Parathyroid adenoma (tissue), 2 donors: Measurements from ENCODE around the gene KANK2.
"Not testable (repeated sequence)": the region's sequence is repeated elsewhere in the genome, so short reads cannot be mapped to it uniquely, and the experiment has no call there.

Experiments
- H2AFZ ChIP-seq: fragments of 300-600 bp; sonication (generic); one replicate; pipeline ENCODE4 v1.7.0; 2017; ENCODE audit warnings: antibody characterized with exemption, mild to moderate bottlenecking
- H3K27ac ChIP-seq: fragments of 300-600 bp; sonication (generic); one replicate; pipeline ENCODE4 v1.7.0; 2017
- H3K27me3 ChIP-seq: fragments of 300-600 bp; sonication (generic); one replicate; pipeline ENCODE4 v1.7.0; 2017; ENCODE audit warnings: low read length; ENCODE audit not compliant: control insufficient read depth, insufficient read depth
- H3K36me3 ChIP-seq: fragments of 300-600 bp; sonication (generic); one replicate; pipeline ENCODE4 v1.7.0; 2017; ENCODE audit warnings: low read length; ENCODE audit not compliant: control insufficient read depth, insufficient read depth
- H3K4me1 ChIP-seq: fragments of 300-600 bp; sonication (generic); one replicate; pipeline ENCODE4 v1.7.0; 2017; ENCODE audit warnings: control low read depth
- H3K4me2 ChIP-seq: fragments of 300-600 bp; sonication (generic); one replicate; pipeline ENCODE4 v1.7.0; 2017; ENCODE audit warnings: low read length
- H3K4me3 ChIP-seq: fragments of 300-600 bp; sonication (generic); one replicate; pipeline ENCODE4 v1.7.0; 2017; ENCODE audit warnings: low read depth, low read length
- H3K79me2 ChIP-seq: fragments of 300-600 bp; sonication (generic); one replicate; pipeline ENCODE4 v1.7.0; 2017; ENCODE audit warnings: control low read depth
- H3K9ac ChIP-seq: fragments of 300-600 bp; sonication (generic); one replicate; pipeline ENCODE4 v1.7.0; 2017; ENCODE audit warnings: mild to moderate bottlenecking
- H3K9me3 ChIP-seq: fragments of 300-600 bp; sonication (generic); one replicate; pipeline ENCODE4 v1.7.0; 2017; ENCODE audit warnings: low read length; ENCODE audit not compliant: control insufficient read depth
- TF ChIP-seq, protein P1 (sequence below): fragments of 300-600 bp; sonication (generic); IDR thresholded peaks from one replicate; pipeline ENCODE4 v1.7.0; 2017; ENCODE audit warnings: antibody characterized with exemption, mild to moderate bottlenecking
- donor health status: primary hyperparathyroidism.

KANK2 gene

DNA sequence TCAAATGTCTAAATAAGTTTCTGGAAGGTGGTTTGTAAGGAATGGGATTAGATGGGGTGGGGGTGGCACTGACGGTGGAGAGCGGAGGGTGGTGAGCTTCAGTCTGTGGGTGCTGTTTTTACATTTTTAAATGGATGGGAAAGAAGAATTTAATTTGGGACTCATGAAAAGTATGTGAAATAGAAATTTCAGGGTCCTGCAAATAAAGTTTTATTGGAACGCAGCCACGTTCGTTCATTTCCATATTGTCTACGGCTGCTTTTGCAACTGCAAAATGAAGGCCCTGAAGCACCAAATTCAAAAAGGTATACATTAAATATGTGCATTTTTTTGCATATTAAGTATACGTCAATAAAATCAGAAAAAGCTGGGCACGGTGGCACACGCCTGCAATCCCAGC is 9.9 kb downstream of the KANK2 start:
- TF ChIP-seq, protein P1, sequence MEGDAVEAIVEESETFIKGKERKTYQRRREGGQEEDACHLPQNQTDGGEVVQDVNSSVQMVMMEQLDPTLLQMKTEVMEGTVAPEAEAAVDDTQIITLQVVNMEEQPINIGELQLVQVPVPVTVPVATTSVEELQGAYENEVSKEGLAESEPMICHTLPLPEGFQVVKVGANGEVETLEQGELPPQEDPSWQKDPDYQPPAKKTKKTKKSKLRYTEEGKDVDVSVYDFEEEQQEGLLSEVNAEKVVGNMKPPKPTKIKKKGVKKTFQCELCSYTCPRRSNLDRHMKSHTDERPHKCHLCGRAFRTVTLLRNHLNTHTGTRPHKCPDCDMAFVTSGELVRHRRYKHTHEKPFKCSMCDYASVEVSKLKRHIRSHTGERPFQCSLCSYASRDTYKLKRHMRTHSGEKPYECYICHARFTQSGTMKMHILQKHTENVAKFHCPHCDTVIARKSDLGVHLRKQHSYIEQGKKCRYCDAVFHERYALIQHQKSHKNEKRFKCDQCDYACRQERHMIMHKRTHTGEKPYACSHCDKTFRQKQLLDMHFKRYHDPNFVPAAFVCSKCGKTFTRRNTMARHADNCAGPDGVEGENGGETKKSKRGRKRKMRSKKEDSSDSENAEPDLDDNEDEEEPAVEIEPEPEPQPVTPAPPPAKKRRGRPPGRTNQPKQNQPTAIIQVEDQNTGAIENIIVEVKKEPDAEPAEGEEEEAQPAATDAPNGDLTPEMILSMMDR = no peak
- no peaks in the 10 kb centered on the region for H3K9me3 ChIP-seq
- H3K27ac ChIP-seq = no peak overlapping the region
- H2AFZ ChIP-seq = no peak overlapping the region
- H3K79me2 ChIP-seq = no peaks in the 10 kb centered on the region
- H3K9ac ChIP-seq = no peak overlapping the region
- H3K27me3 ChIP-seq = no peaks in the 10 kb centered on the region
- H3K4me2 ChIP-seq = no peak overlapping the region
- H3K4me3 ChIP-seq = no peak overlapping the region
- no peaks in the 10 kb centered on the region for H3K36me3 ChIP-seq
- no peaks in the 10 kb centered on the region for H3K4me1 ChIP-seq

DNA sequence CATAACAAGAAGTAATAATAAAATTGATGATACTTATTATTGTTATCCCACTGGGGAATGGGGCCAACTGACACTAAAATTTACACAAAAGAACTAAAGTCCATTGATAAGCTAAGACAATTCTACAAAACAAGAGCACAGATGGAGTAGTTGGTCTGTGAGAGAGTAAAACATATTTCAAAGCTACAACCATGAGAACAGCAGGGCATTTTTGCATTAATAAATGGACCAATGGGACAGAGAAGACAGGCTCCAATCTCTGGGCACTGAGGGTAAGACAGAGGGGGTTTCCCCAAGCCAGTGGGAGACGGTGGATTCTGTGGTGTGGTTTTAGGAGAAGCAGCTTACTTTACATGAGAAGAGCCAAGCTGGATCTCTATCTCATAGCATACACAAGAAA is 14.4 kb downstream of the KANK2 start:
- Histone ChIP-seq H2AFZ (no peak overlapping the region), H3K27me3 (no peaks in the 10 kb centered on the region), H3K4me2 (no peak overlapping the region), H3K9me3 (no peaks in the 10 kb centered on the region), H3K79me2 (no peaks in the 10 kb centered on the region), H3K9ac (no peak overlapping the region), H3K36me3 (no peaks in the 10 kb centered on the region), H3K4me3 (no peak overlapping the region), H3K4me1 (no peaks in the 10 kb centered on the region), H3K27ac (no peak overlapping the region)
- TF ChIP-seq, protein P1 = no peak

DNA sequence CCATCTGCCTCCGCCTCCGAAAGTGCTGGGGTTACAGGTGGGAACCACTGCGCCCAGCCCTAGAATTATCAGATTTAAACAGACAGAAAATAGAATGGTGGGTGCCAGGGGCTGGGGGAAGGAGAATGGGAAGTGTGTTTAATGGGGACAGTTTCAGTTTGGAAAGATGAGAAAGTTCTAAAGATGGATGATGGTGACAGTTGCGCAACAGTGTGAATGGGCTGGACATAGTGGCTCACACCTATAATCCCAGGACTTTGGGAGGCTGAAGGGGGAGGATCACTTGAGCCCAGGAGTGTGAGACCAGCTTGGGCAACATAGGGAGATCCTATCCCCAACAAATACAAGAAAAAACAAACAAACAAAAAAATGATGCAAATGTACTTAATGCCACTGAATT is 15.9 kb downstream of the KANK2 start:
- Histone ChIP-seq H3K9ac (no peak overlapping the region), H2AFZ (no peak overlapping the region), H3K4me3 (no peak overlapping the region), H3K9me3 (no peaks in the 10 kb centered on the region), H3K4me1 (no peaks in the 10 kb centered on the region), H3K27me3 (no peaks in the 10 kb centered on the region), H3K27ac (no peak overlapping the region), H3K4me2 (no peak overlapping the region), H3K79me2 (no peaks in the 10 kb centered on the region), H3K36me3 (no peaks in the 10 kb centered on the region)
- TF ChIP-seq, protein P1 = no peak

DNA sequence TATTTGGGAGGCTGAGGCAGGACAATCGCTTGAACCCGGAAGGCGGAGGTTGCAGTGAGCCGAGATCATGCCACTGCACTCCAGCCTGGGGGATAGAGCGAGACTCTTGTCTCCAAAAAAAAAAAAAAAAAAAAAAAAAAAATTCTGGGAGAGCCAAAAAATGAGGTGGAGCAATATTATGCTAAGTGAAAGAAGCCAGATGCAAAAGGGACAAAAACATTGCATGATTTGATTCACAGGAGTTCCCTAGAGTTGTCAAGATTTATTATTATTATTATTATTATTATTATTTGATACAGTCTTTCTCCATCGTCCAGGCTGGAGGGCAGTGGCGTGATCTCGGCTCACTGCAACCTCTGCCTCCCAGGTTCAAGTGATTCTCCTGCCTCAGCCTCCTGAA is 16.4 kb downstream of the KANK2 start:
- not testable (repeated sequence) for H3K9me3 ChIP-seq, H3K4me1 ChIP-seq, H3K9ac ChIP-seq, H3K27ac ChIP-seq, H3K36me3 ChIP-seq, H3K79me2 ChIP-seq, H3K4me3 ChIP-seq, H3K27me3 ChIP-seq, H3K4me2 ChIP-seq, H2AFZ ChIP-seq

DNA sequence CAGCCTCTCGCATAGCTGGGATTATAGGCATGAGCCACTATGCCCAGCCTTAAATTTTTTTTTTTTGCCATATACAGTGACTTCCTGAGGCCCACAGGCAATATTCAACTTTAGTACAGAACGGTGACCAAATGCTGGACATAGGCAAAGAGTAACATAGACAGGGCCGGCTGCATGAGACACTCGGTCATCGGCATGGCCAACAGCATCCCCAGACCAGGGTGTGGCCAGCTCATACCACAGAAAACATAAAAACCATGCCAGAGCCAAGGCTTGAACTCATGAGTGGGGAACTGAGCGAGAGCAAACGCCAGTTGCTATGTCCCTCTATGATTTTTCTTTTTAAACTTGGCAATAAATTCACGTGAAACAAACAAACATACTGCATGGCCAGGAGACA is 17.0 kb downstream of the KANK2 start:
- Histone ChIP-seq H3K27me3 (no peaks in the 10 kb centered on the region), H3K36me3 (no peaks in the 10 kb centered on the region), H3K4me2 (no peak overlapping the region), H3K9ac (no peak overlapping the region), H3K79me2 (no peaks in the 10 kb centered on the region), H2AFZ (no peak overlapping the region), H3K4me3 (no peak overlapping the region), H3K27ac (no peak overlapping the region), H3K9me3 (no peaks in the 10 kb centered on the region), H3K4me1 (no peaks in the 10 kb centered on the region)
- TF ChIP-seq, protein P1 = no peak
